NT2/D1 (cell line): Measurements from ENCODE around the gene CACNA1G.

Experiments
- SUZ12 ChIP-seq: IDR thresholded peaks from 2 replicates; pipeline ENCODE4 v1.6.1; 2011; ENCODE audit not compliant: insufficient read length, insufficient read depth; ENCODE audit errors: extremely low read depth
- YY1 ChIP-seq: IDR thresholded peaks from 2 replicates; pipeline ENCODE4 v1.6.1; 2011; ENCODE audit not compliant: insufficient read length, insufficient read depth

GRCh38 chr17:50571681-50572080 lies 11.2 kb downstream of the CACNA1G start:
- TF ChIP-seq YY1, result no peak
- TF ChIP-seq SUZ12, result no peak
